Liver (tissue), 2 donors: ENCODE results near the gene IRF3.

Source experiments
- EGR1 ChIP-seq, 2 donors: IDR thresholded peaks; 2 replicates each; pipeline ENCODE4 v1.6.1; 2016 to 2018; ENCODE audit warnings: antibody characterized with exemption in 2 of 2, low read depth in 2 of 2
- RAD21 ChIP-seq, 2 donors: IDR thresholded peaks; 2 replicates each; pipeline ENCODE4 v1.6.1; 2016; ENCODE audit warnings: antibody characterized with exemption in 2 of 2, mild to moderate bottlenecking in 2 of 2
- TF ChIP-seq, protein P1 (sequence below): IDR thresholded peaks from 2 replicates; pipeline ENCODE4 v1.6.1; 2016; ENCODE audit warnings: antibody characterized with exemption, mild to moderate bottlenecking
- donor health status: healthy.

DNA sequence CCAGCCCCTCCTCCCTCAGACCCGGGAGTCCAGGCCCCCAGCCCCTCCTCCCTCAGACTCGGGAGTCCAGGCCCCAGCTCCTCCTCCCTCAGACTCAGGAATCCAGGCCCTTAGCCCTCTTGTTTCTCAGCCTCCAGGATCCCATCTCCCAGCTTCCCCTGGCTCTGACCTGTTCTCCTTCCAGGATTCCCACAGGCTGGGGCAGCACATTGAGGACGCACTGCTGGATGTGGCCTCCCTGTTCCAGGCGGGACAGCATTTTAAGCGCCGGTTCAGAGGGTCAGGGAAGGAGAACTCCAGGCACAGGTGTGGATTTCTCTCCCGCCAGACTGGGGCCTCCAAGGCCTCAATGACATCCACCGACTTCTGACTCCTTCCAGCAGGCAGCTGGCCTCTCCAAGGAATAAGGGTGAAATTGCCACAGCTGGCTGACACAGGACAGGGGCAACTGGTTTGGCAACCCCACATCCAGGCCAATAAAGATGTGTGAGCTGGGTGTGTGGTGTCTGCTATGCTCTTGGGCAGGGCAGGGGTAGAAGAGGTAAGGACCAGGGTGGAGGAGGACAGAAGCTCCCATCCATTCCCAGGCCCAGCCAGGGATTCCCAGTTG is 47.7 kb upstream of the IRF3 start:
- TF ChIP-seq EGR1 (IDR thresholded peaks at IDR 0.05; ENCODE audit: low read depth in 2 of 2), result no peak
- TF ChIP-seq RAD21 (IDR thresholded peaks at IDR 0.05), result no peak
- TF ChIP-seq, protein P1, sequence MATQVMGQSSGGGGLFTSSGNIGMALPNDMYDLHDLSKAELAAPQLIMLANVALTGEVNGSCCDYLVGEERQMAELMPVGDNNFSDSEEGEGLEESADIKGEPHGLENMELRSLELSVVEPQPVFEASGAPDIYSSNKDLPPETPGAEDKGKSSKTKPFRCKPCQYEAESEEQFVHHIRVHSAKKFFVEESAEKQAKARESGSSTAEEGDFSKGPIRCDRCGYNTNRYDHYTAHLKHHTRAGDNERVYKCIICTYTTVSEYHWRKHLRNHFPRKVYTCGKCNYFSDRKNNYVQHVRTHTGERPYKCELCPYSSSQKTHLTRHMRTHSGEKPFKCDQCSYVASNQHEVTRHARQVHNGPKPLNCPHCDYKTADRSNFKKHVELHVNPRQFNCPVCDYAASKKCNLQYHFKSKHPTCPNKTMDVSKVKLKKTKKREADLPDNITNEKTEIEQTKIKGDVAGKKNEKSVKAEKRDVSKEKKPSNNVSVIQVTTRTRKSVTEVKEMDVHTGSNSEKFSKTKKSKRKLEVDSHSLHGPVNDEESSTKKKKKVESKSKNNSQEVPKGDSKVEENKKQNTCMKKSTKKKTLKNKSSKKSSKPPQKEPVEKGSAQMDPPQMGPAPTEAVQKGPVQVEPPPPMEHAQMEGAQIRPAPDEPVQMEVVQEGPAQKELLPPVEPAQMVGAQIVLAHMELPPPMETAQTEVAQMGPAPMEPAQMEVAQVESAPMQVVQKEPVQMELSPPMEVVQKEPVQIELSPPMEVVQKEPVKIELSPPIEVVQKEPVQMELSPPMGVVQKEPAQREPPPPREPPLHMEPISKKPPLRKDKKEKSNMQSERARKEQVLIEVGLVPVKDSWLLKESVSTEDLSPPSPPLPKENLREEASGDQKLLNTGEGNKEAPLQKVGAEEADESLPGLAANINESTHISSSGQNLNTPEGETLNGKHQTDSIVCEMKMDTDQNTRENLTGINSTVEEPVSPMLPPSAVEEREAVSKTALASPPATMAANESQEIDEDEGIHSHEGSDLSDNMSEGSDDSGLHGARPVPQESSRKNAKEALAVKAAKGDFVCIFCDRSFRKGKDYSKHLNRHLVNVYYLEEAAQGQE, result no peak
